IMR-90 (cell line): ENCODE data around the gene MUC5B. TPM values are rescaled to one million over a fixed set of nuclear protein-coding genes. Genes with fewer than 3 reads are reported as not detected.

Experiments used
- ATAC-seq: fragments of 200-7000 bp; cut with Tn5 transposase; 2 replicates; pipeline ENCODE4 v1.9.1; 2020; ENCODE audit warnings: low read depth, mild to moderate bottlenecking, moderate library complexity
- BruUV-seq: library from RNA; stranded (reverse); fragments of 400-500 nt; replicated peaks from 2 replicates; lab custom pipeline; 2021; lab: Mats Ljungman, UMichigan
- CTCF ChIA-PET: fragments of 300-600 bp; formaldehyde crosslinking; extraction: SDS; loops from one replicate; lab custom pipeline; 2021; ENCODE audit warnings: antibody characterized with exemption; lab: Yijun Ruan, JAX
- POLR2A ChIA-PET: fragments of 300-600 bp; sonication (Branson Sonifier 250); formaldehyde crosslinking; loops from one replicate; lab custom pipeline; 2022; ENCODE audit warnings: antibody characterized with exemption; ENCODE audit not compliant: unreplicated experiment; lab: Charles Lee
- DNase-seq: peaks from one replicate; pipeline ENCODE4 v3.0.0; 2013
- H2AFZ ChIP-seq: replicated peaks from 2 replicates; pipeline ENCODE3; 2013; ENCODE audit warnings: low read length, mild to moderate bottlenecking; ENCODE audit not compliant: poor library complexity
- H2AK5ac ChIP-seq: 2 replicates; pipeline ENCODE4 v1.6.1; 2013; ENCODE audit warnings: low read depth, low read length, inconsistent platforms
- H2AK9ac ChIP-seq: replicated peaks from 2 replicates; pipeline ENCODE3; 2013; ENCODE audit warnings: mild to moderate bottlenecking, low read depth, low read length, moderate library complexity; ENCODE audit not compliant: poor library complexity
- H2BK120ac ChIP-seq: 2 replicates; pipeline ENCODE4 v1.6.1; 2013; ENCODE audit warnings: low read depth, low read length, inconsistent platforms
- H2BK15ac ChIP-seq: 3 replicates; pipeline ENCODE4 v1.6.1; 2013; ENCODE audit warnings: low read depth, low read length, inconsistent platforms
- H2BK20ac ChIP-seq: 2 replicates; pipeline ENCODE4 v1.6.1; 2013; ENCODE audit warnings: low read depth, mild to moderate bottlenecking, inconsistent platforms, low read length, moderate library complexity
- H2BK5ac ChIP-seq: 2 replicates; pipeline ENCODE4 v1.6.1; 2013; ENCODE audit warnings: mild to moderate bottlenecking, low read depth, low read length, inconsistent platforms; ENCODE audit not compliant: poor library complexity, severe bottlenecking
- H3K14ac ChIP-seq: replicated peaks from 2 replicates; pipeline ENCODE4 v1.6.1; 2013; ENCODE audit warnings: low read depth, low read length, inconsistent platforms
- H3K18ac ChIP-seq: 2 replicates; pipeline ENCODE4 v1.6.1; 2013; ENCODE audit warnings: low read depth, low read length, control low read depth
- H3K23ac ChIP-seq: 2 replicates; pipeline ENCODE4 v1.6.1; 2013; ENCODE audit warnings: low read depth, low read length, inconsistent platforms
- H3K27ac ChIP-seq: 2 replicates; pipeline ENCODE4 v1.5.1; 2013; ENCODE audit warnings: mild to moderate bottlenecking, control low read depth, low read length; ENCODE audit not compliant: insufficient read depth
- H3K27me3 ChIP-seq: 2 replicates; pipeline ENCODE4 v1.6.1; 2013; ENCODE audit warnings: low read length; ENCODE audit not compliant: control insufficient read depth, insufficient read depth
- H3K36me3 ChIP-seq: 2 replicates; pipeline ENCODE4 v1.6.1; 2013; ENCODE audit warnings: low read length, mixed read lengths; ENCODE audit not compliant: control insufficient read depth, insufficient read depth
- H3K4ac ChIP-seq: 2 replicates; pipeline ENCODE4 v1.6.1; 2013; ENCODE audit warnings: low read depth, low read length, inconsistent platforms
- H3K4me1 ChIP-seq: 2 replicates; pipeline ENCODE4 v1.6.1; 2013; ENCODE audit warnings: low read length, mixed read lengths; ENCODE audit not compliant: control insufficient read depth, insufficient read depth
- H3K4me2 ChIP-seq: 2 replicates; pipeline ENCODE4 v1.6.1; 2013; ENCODE audit warnings: low read depth, mild to moderate bottlenecking, control low read depth, low read length, moderate library complexity
- H3K4me3 ChIP-seq: 2 replicates; pipeline ENCODE4 v1.5.1; 2013; ENCODE audit warnings: low read depth, mild to moderate bottlenecking, control low read depth, low read length, moderate library complexity; ENCODE audit not compliant: insufficient read depth
- H3K56ac ChIP-seq: 2 replicates; pipeline ENCODE4 v1.6.1; 2013; ENCODE audit warnings: low read length, inconsistent platforms; ENCODE audit not compliant: insufficient read depth; ENCODE audit errors: extremely low read depth
- H3K79me1 ChIP-seq, 2 experiments: 2 replicates each; pipeline ENCODE4 v1.6.1; 2013; ENCODE audit warnings: low read length in 2 of 2, inconsistent platforms in 1 of 2, low read depth in 1 of 2
- H3K9ac ChIP-seq: 2 replicates; pipeline ENCODE4 v1.6.1; 2013; ENCODE audit warnings: low read depth, low read length, control low read depth
- H3K9me1 ChIP-seq: 2 replicates; pipeline ENCODE4 v1.6.1; 2013; ENCODE audit warnings: low read length, inconsistent platforms; ENCODE audit not compliant: insufficient read depth
- H3K9me3 ChIP-seq: 2 replicates; pipeline ENCODE4 v1.6.1; 2013; ENCODE audit warnings: low read length; ENCODE audit not compliant: control insufficient read depth, insufficient read depth
- H4K20me1 ChIP-seq: 2 replicates; pipeline ENCODE4 v1.6.1; 2013; ENCODE audit warnings: low read length, inconsistent platforms; ENCODE audit not compliant: insufficient read depth
- H4K5ac ChIP-seq: 2 replicates; pipeline ENCODE4 v1.6.1; 2013; ENCODE audit warnings: mild to moderate bottlenecking, low read depth, low read length, control low read depth
- H4K8ac ChIP-seq, 2 experiments: 2 replicates each; pipeline ENCODE4 v1.6.1; 2013; ENCODE audit warnings: low read depth in 2 of 2, low read length in 2 of 2, control low read depth in 1 of 2, inconsistent platforms in 1 of 2
- H4K91ac ChIP-seq: 2 replicates; pipeline ENCODE4 v1.6.1; 2013; ENCODE audit warnings: low read depth, low read length, inconsistent platforms; ENCODE audit not compliant: insufficient read depth
- SMC3 ChIP-seq: fragments of 150-350 bp; IDR thresholded peaks from 2 replicates; pipeline ENCODE4 v1.6.1; 2016; ENCODE audit warnings: low read depth, mild to moderate bottlenecking, antibody characterized with exemption, low read length, moderate library complexity
- WGBS, 2 experiments: methylation state at CpG; one replicate each; pipeline versions ENCODE4 v1.1.5 to v1.1.7; 2013; ENCODE audit warnings: missing lambda C conversion rate in 2 of 2; ENCODE audit not compliant: insufficient read length in 1 of 2; ENCODE audit errors: extremely low coverage in 2 of 2; 5-methylcytosine and 5-hydroxymethylcytosine counted together
- dilution Hi-C: fragments of 300-500 bp; cut with HindIII; formaldehyde crosslinking; loops from one replicate; pipeline ENCODE4 v1.14.3; 2018; ENCODE audit warnings: low sequenced_read_pairs; ENCODE audit not compliant: unreplicated experiment
- in situ Hi-C: fragments of 300-500 bp; cut with MboI; formaldehyde crosslinking; loops from 3 replicates; pipeline ENCODE4 v1.14.3; 2019; ENCODE audit warnings: low sequenced_read_pairs, inconsistent platforms, mixed read lengths
- intact Hi-C: fragments of 100-400 bp; cut with micrococcal nuclease; formaldehyde crosslinking; loops from 2 replicates; pipeline ENCODE4 v1.10.0; 2022
- polyA plus RNA-seq, 3 experiments: library from polyadenylated mRNA; depleted of rRNA; stranded (reverse); fragments of >200 nt; gene quantifications; 2 replicates each; pipeline ENCODE4 v1.2.3, GENCODE V29; 2012; ENCODE audit warnings: low replicate concordance in 1 of 3
- total RNA-seq: library from RNA; depleted of rRNA; stranded (reverse); fragments of >200 nt; gene quantifications from 2 replicates; pipeline ENCODE4 v1.2.3, GENCODE V29; 2012

The MUC5B gene
- total and polyA plus RNA-seq, 2 of the 4 experiments (the other 2 are of a cell fraction), result not detected

GRCh38 chr11:1258401-1259075 lies 35.7 kb downstream of the MUC5B start:
- H4K5ac ChIP-seq, result no peak overlapping the region
- peaks cover 2% of the 10 kb centered on the region; the same call in 1 of the 2 replicates for H3K9me3 ChIP-seq
- H3K9me1 ChIP-seq, result peaks cover 4% of the 10 kb centered on the region; the same call in 1 of the 2 replicates
- H3K4me2 ChIP-seq, result no peak overlapping the region
- no peaks in the 10 kb centered on the region for H4K20me1 ChIP-seq
- H3K9ac ChIP-seq, result no peak overlapping the region
- H3K23ac ChIP-seq, result no peak overlapping the region
- TF ChIP-seq SMC3, result no peak
- no peak overlapping the region for H2BK15ac ChIP-seq
- H3K4ac ChIP-seq, result no peak overlapping the region
- no peak overlapping the region for H2BK5ac ChIP-seq
- H2AFZ ChIP-seq, result no peak overlapping the region
- no peak overlapping the region for H4K8ac ChIP-seq
- intact Hi-C loops, result no loop called here
- H4K91ac ChIP-seq, result no peak overlapping the region
- H2BK120ac ChIP-seq, result no peak overlapping the region
- no peak overlapping the region for H2BK20ac ChIP-seq
- POLR2A ChIA-PET, result no interaction called here
- H3K79me1 ChIP-seq, result no peaks in the 10 kb centered on the region
- H3K4me1 ChIP-seq, result peaks cover 11% of the 10 kb centered on the region
- no peak overlapping the region for H3K56ac ChIP-seq
- no peak overlapping the region for H3K27ac ChIP-seq
- DNase-seq, result no peak
- no TSS peak for BruUV-seq
- WGBS, 2 experiments, result 44% methylated on average over 8 of the region's 13 CpGs; no CpG with 5 or more reads in 1 of the 2 experiments
- peak overlapping the region; percentile 6 for H2AK9ac ChIP-seq
- H3K36me3 ChIP-seq, result no peaks in the 10 kb centered on the region
- no peak overlapping the region for H3K18ac ChIP-seq
- no peak for ATAC-seq
- H3K14ac ChIP-seq, result no peak overlapping the region
- H3K27me3 ChIP-seq, result no peaks in the 10 kb centered on the region
- dilution Hi-C loops, result no loop called here
- in situ Hi-C loops, result no loop called here
- no peak overlapping the region for H2AK5ac ChIP-seq
- CTCF ChIA-PET, result no interaction called here
- H3K4me3 ChIP-seq, result no peak overlapping the region
